ENCODE measurements around the gene RCBTB1.

- TF ChIP-seq, protein P1, sequence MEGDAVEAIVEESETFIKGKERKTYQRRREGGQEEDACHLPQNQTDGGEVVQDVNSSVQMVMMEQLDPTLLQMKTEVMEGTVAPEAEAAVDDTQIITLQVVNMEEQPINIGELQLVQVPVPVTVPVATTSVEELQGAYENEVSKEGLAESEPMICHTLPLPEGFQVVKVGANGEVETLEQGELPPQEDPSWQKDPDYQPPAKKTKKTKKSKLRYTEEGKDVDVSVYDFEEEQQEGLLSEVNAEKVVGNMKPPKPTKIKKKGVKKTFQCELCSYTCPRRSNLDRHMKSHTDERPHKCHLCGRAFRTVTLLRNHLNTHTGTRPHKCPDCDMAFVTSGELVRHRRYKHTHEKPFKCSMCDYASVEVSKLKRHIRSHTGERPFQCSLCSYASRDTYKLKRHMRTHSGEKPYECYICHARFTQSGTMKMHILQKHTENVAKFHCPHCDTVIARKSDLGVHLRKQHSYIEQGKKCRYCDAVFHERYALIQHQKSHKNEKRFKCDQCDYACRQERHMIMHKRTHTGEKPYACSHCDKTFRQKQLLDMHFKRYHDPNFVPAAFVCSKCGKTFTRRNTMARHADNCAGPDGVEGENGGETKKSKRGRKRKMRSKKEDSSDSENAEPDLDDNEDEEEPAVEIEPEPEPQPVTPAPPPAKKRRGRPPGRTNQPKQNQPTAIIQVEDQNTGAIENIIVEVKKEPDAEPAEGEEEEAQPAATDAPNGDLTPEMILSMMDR (IDR thresholded peaks at IDR 0.05; ENCODE audit: poor library complexity, severe bottlenecking) = no peak
- TF ChIP-seq EP300 (conservative IDR thresholded peaks at IDR 0.05; ENCODE audit: poor library complexity, severe bottlenecking) (no peak), EZH2 (IDR thresholded peaks at IDR 0.05; ENCODE audit: borderline replicate concordance, insufficient read depth, low read length, poor library complexity, severe bottlenecking) (no peak), RAD21 (conservative IDR thresholded peaks at IDR 0.05) (no peak), POLR2AphosphoS5 (IDR thresholded peaks at IDR 0.05) (no peak), MXI1 (conservative IDR thresholded peaks at IDR 0.05; ENCODE audit: poor library complexity, severe bottlenecking) (no peak), SMC3 (conservative IDR thresholded peaks at IDR 0.05; ENCODE audit: poor library complexity) (no peak), TAF1 (IDR thresholded peaks at IDR 0.05; ENCODE audit: low read depth) (no peak)
- TF ChIP-seq, protein P2, sequence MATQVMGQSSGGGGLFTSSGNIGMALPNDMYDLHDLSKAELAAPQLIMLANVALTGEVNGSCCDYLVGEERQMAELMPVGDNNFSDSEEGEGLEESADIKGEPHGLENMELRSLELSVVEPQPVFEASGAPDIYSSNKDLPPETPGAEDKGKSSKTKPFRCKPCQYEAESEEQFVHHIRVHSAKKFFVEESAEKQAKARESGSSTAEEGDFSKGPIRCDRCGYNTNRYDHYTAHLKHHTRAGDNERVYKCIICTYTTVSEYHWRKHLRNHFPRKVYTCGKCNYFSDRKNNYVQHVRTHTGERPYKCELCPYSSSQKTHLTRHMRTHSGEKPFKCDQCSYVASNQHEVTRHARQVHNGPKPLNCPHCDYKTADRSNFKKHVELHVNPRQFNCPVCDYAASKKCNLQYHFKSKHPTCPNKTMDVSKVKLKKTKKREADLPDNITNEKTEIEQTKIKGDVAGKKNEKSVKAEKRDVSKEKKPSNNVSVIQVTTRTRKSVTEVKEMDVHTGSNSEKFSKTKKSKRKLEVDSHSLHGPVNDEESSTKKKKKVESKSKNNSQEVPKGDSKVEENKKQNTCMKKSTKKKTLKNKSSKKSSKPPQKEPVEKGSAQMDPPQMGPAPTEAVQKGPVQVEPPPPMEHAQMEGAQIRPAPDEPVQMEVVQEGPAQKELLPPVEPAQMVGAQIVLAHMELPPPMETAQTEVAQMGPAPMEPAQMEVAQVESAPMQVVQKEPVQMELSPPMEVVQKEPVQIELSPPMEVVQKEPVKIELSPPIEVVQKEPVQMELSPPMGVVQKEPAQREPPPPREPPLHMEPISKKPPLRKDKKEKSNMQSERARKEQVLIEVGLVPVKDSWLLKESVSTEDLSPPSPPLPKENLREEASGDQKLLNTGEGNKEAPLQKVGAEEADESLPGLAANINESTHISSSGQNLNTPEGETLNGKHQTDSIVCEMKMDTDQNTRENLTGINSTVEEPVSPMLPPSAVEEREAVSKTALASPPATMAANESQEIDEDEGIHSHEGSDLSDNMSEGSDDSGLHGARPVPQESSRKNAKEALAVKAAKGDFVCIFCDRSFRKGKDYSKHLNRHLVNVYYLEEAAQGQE (IDR thresholded peaks at IDR 0.05; ENCODE audit: borderline replicate concordance) = no peak
Observed at GRCh38 chr13:49607761-49608160, 22.4 kb upstream of the RCBTB1 start.

Data from neural cell (in vitro differentiated cells).